22Rv1 (cell line): ENCODE measurements around the gene GMNN.
"Not testable (repeated sequence)": the region's sequence is repeated elsewhere in the genome, so short reads cannot be mapped to it uniquely, and the experiment has no call there.

Experiments
- H3K27ac ChIP-seq: fragments of 450-650 bp; 2 replicates; pipeline ENCODE4 v1.5.1; 2017
- CTCF ChIP-seq: fragments of 450-650 bp; IDR thresholded peaks from 2 replicates; pipeline ENCODE4 v1.5.1; 2017; ENCODE audit warnings: mild to moderate bottlenecking
- ZFX ChIP-seq: fragments of 450-650 bp; IDR thresholded peaks from 2 replicates; pipeline ENCODE4 v1.6.1; 2017; ENCODE audit warnings: antibody characterized with exemption, borderline replicate concordance

Gene GMNN

GRCh38 chr6:24774696-24775519 lies at the start of gene GMNN:
Gene GMNN (plus strand): TSS chr6:24774937. CDS start chr6:24777247, 2,310 bp downstream.
- TF ChIP-seq CTCF, result no peak
- TF ChIP-seq ZFX, result no peak
- peak within 1 kb of the TSS; percentile 98 for H3K27ac ChIP-seq

- H3K27ac ChIP-seq, result not testable (repeated sequence)
Observed at GRCh38 chr6:24730653-24731052, 44.1 kb upstream of the GMNN start.

- not testable (repeated sequence) for H3K27ac ChIP-seq
Observed at GRCh38 chr6:24731456-24732134, 43.1 kb upstream of the GMNN start.

GRCh38 chr6:24734166-24734565 lies 40.6 kb upstream of the GMNN start:
- no peak overlapping the region for H3K27ac ChIP-seq
- no peak for TF ChIP-seq ZFX
- TF ChIP-seq CTCF, result no peak

- not testable (repeated sequence) for H3K27ac ChIP-seq
Observed at GRCh38 chr6:24734710-24735109, 40.0 kb upstream of the GMNN start.

GRCh38 chr6:24738741-24739140 lies 36.0 kb upstream of the GMNN start:
- no peak for TF ChIP-seq ZFX
- TF ChIP-seq CTCF, result no peak
- H3K27ac ChIP-seq, result no peak overlapping the region

GRCh38 chr6:24740861-24741260 lies 33.9 kb upstream of the GMNN start:
- no peak overlapping the region for H3K27ac ChIP-seq

GRCh38 chr6:24742216-24742738 lies 32.5 kb upstream of the GMNN start:
- H3K27ac ChIP-seq, result no peak overlapping the region
- TF ChIP-seq CTCF (no peak), ZFX (no peak)

More at GRCh38 chr6:24740861-24741260, 33.9 kb upstream of the GMNN start:
- TF ChIP-seq ZFX (no peak), CTCF (no peak)
